GM23338 (cell line): Measurements from ENCODE around the gene PA2G4. TPM values are rescaled to one million over a fixed set of nuclear protein-coding genes. Genes with fewer than 3 reads are reported as not detected.

ENCODE experiments used
- ATAC-seq: fragments of 200-7000 bp; cut with Tn5 transposase; 3 replicates; pipeline ENCODE4 v1.9.1; 2020
- DNase-seq: peaks from one replicate; pipeline ENCODE4 v3.0.0-alpha.2; 2015; ENCODE audit warnings: low spot score
- H2AFZ ChIP-seq: fragments of 200-600 bp; sonication (generic); 2 replicates; pipeline ENCODE4 v1.8.0; 2016; ENCODE audit warnings: antibody characterized with exemption, mild to moderate bottlenecking, moderate library complexity
- H3F3A ChIP-seq: fragments of 200-600 bp; sonication (generic); replicated peaks from 2 replicates; pipeline ENCODE4 v1.8.0; 2017; ENCODE audit warnings: antibody characterized with exemption, mixed run types, low read depth
- H3K27ac ChIP-seq: fragments of 200-600 bp; sonication (generic); 2 replicates; pipeline ENCODE4 v1.6.1; 2016; ENCODE audit warnings: low read depth
- H3K27me3 ChIP-seq: fragments of 200-600 bp; sonication (generic); 2 replicates; pipeline ENCODE4 v1.8.0; 2016; ENCODE audit warnings: mild to moderate bottlenecking, mixed run types, moderate library complexity; ENCODE audit not compliant: insufficient read depth
- H3K36me3 ChIP-seq: fragments of 200-600 bp; sonication (generic); 2 replicates; pipeline ENCODE4 v1.8.0; 2016; ENCODE audit warnings: mild to moderate bottlenecking; ENCODE audit not compliant: insufficient read depth
- H3K4me1 ChIP-seq: fragments of 200-600 bp; sonication (generic); 2 replicates; pipeline ENCODE4 v1.8.0; 2016; ENCODE audit warnings: mild to moderate bottlenecking, moderate library complexity; ENCODE audit not compliant: insufficient read depth
- H3K4me2 ChIP-seq: fragments of 200-600 bp; sonication (generic); 2 replicates; pipeline ENCODE4 v1.7.1; 2017; ENCODE audit warnings: mixed run types
- H3K4me3 ChIP-seq: fragments of 200-600 bp; sonication (generic); 2 replicates; pipeline ENCODE4 v1.6.1; 2016; ENCODE audit warnings: mixed run types
- H3K79me2 ChIP-seq: fragments of 200-600 bp; sonication (generic); replicated peaks from 2 replicates; pipeline ENCODE4 v1.8.0; 2017; ENCODE audit warnings: mild to moderate bottlenecking; ENCODE audit not compliant: insufficient read depth
- H3K9me2 ChIP-seq: fragments of 200-600 bp; sonication (generic); 2 replicates; pipeline ENCODE4 v1.8.0; 2017; ENCODE audit not compliant: insufficient read depth
- H4K20me1 ChIP-seq: fragments of 200-600 bp; sonication (generic); replicated peaks from 2 replicates; pipeline ENCODE4 v1.8.0; 2017; ENCODE audit warnings: mild to moderate bottlenecking; ENCODE audit not compliant: insufficient read depth
- H3K27ac Mint-ChIP-seq: 2 replicates; pipeline ENCODE4 v1.8.0; 2020; ENCODE audit warnings: inconsistent platforms, mild to moderate bottlenecking, moderate library complexity, mixed read lengths
- H3K27me3 Mint-ChIP-seq: 3 replicates; pipeline ENCODE4 v1.8.0; 2022; ENCODE audit warnings: low read depth, mild to moderate bottlenecking, moderate library complexity, mixed read lengths, inconsistent platforms; ENCODE audit not compliant: insufficient read depth, poor library complexity
- H3K36me3 Mint-ChIP-seq: 3 replicates; pipeline ENCODE4 v1.8.0; 2021; ENCODE audit warnings: low read depth, mild to moderate bottlenecking, inconsistent platforms, moderate library complexity, mixed read lengths
- H3K4me1 Mint-ChIP-seq: 3 replicates; pipeline ENCODE4 v1.8.0; 2020; ENCODE audit warnings: mild to moderate bottlenecking, inconsistent platforms, mixed read lengths
- H3K4me3 Mint-ChIP-seq: 3 replicates; pipeline ENCODE4 v1.8.0; 2021; ENCODE audit warnings: moderate library complexity, mild to moderate bottlenecking, inconsistent platforms, mixed read lengths
- H3K9me3 Mint-ChIP-seq: 3 replicates; pipeline ENCODE4 v1.8.0; 2020; ENCODE audit warnings: moderate library complexity, mild to moderate bottlenecking, inconsistent platforms, mixed read lengths
- CREB1 ChIP-seq: fragments of 250-450 bp; sonication (Bioruptor Pico); IDR thresholded peaks from 2 replicates; pipeline ENCODE4 v1.5.0; 2020; ENCODE audit warnings: low read depth, mild to moderate bottlenecking, moderate library complexity
- CTCF ChIP-seq, 2 experiments: fragments of 200-600 bp in 1 of 2; sonication (generic) in 1 of 2; conservative IDR thresholded peaks; 2 replicates each; pipeline versions ENCODE4 v1.5.1 to v1.6.1; 2016 to 2017; ENCODE audit warnings: antibody characterized with exemption in 2 of 2, low read depth in 2 of 2, mild to moderate bottlenecking in 2 of 2, moderate library complexity in 1 of 2
- ETS1 ChIP-seq: IDR thresholded peaks from 2 replicates; pipeline ENCODE4 v1.6.1; 2016; ENCODE audit warnings: antibody characterized with exemption
- EZH2 ChIP-seq: fragments of 200-600 bp; sonication (generic); IDR thresholded peaks from one replicate; pipeline ENCODE4 v1.8.0; 2017; ENCODE audit warnings: antibody characterized with exemption, mild to moderate bottlenecking, low read depth; ENCODE audit not compliant: unreplicated experiment
- EZH2phosphoT487 ChIP-seq: fragments of 200-600 bp; sonication (generic); IDR thresholded peaks from one replicate; pipeline ENCODE4 v1.8.1; 2018; ENCODE audit warnings: antibody characterized with exemption; ENCODE audit not compliant: unreplicated experiment
- JUNB ChIP-seq: IDR thresholded peaks from one replicate; pipeline ENCODE4 v1.6.1; 2016; ENCODE audit warnings: antibody characterized with exemption; ENCODE audit not compliant: unreplicated experiment
- NANOG ChIP-seq: IDR thresholded peaks from 2 replicates; pipeline ENCODE4 v1.6.1; 2016; ENCODE audit warnings: antibody characterized with exemption, borderline replicate concordance
- POLR2AphosphoS5 ChIP-seq: IDR thresholded peaks from 2 replicates; pipeline ENCODE4 v1.6.1; 2016; ENCODE audit warnings: antibody characterized with exemption, low read depth
- REST ChIP-seq: IDR thresholded peaks from one replicate; pipeline ENCODE4 v1.6.1; 2018; ENCODE audit warnings: antibody characterized with exemption; ENCODE audit not compliant: unreplicated experiment
- STAT1 ChIP-seq: IDR thresholded peaks from one replicate; pipeline ENCODE4 v1.6.1; 2016; ENCODE audit warnings: antibody characterized with exemption; ENCODE audit not compliant: unreplicated experiment
- ZNF114 ChIP-seq: fragments of 250-450 bp; sonication (Bioruptor Pico); IDR thresholded peaks from 2 replicates; pipeline ENCODE4 v1.5.0; 2020; ENCODE audit warnings: mild to moderate bottlenecking, moderate library complexity
- ZNF331 ChIP-seq: fragments of 250-450 bp; sonication (Bioruptor Pico); IDR thresholded peaks from 2 replicates; pipeline ENCODE4 v1.5.0; 2020; ENCODE audit warnings: low read depth, mild to moderate bottlenecking, moderate library complexity
- ZNF462 ChIP-seq: fragments of 250-450 bp; sonication (Bioruptor Pico); IDR thresholded peaks from 2 replicates; pipeline ENCODE4 v1.5.0; 2020; ENCODE audit warnings: mild to moderate bottlenecking, moderate library complexity
- polyA plus RNA-seq: library from polyadenylated mRNA; unstranded; fragments of >200 nt; fragmentation: Nextera tagmentation; extraction: Ambion mirVana; gene quantifications from 2 replicates; pipeline ENCODE4 v1.2.1, GENCODE V29; 2016
- total RNA-seq: library from RNA; depleted of rRNA; stranded (reverse); fragments of >200 nt; shearing (Covaris generic); gene quantifications from 2 replicates; pipeline ENCODE4 v1.2.3, GENCODE V29; 2014

The PA2G4 gene
- total and polyA plus RNA-seq, 2 experiments from 2014 or later: 237 to 373 TPM

- ATAC-seq (no peak), DNase-seq (no peak)
- Mint-ChIP-seq H3K4me1 (no peaks in the 10 kb centered on the region), H3K9me3 (no peaks in the 10 kb centered on the region), H3K36me3 (peaks cover 71% of the 10 kb centered on the region), H3K4me3 (no peak overlapping the region), H3K27me3 (peaks cover 4% of the 10 kb centered on the region), H3K27ac (no peak overlapping the region)
- H3K27me3 ChIP-seq: no peaks in the 10 kb centered on the region
- no peaks in the 10 kb centered on the region for H3K4me1 ChIP-seq
- H3K4me2 ChIP-seq: no peak overlapping the region
- no peaks in the 10 kb centered on the region; the same call in 1 of the 2 replicates for H4K20me1 ChIP-seq
- H3K79me2 ChIP-seq: no peaks in the 10 kb centered on the region
- TF ChIP-seq CREB1 (CRISPR knock-in tag) (no peak), EZH2 (no peak), ZNF331 (CRISPR knock-in tag) (no peak), JUNB (no peak), CTCF (conservative IDR thresholded peaks at IDR 0.05; ENCODE audit: low read depth in 2 of 2) (no peak), ZNF114 (no peak), REST (no peak), ZNF462 (CRISPR knock-in tag) (no peak), POLR2AphosphoS5 (no peak), STAT1 (no peak), ETS1 (no peak), EZH2phosphoT487 (no peak), NANOG (no peak)
- H3K4me3 ChIP-seq: no peak overlapping the region
- H3K27ac ChIP-seq: no peak overlapping the region
- peaks cover 6% of the 10 kb centered on the region; the same call in 1 of the 2 replicates for H3F3A ChIP-seq
- H2AFZ ChIP-seq: no peak overlapping the region
- no peaks in the 10 kb centered on the region for H3K9me2 ChIP-seq
- peaks cover 57% of the 10 kb centered on the region for H3K36me3 ChIP-seq
Measured at GRCh38 chr12:56143217-56143616, 38.9 kb downstream of the PA2G4 start.
